ENCODE results near the gene EIF4A2. TPM values are rescaled to one million over a fixed set of nuclear protein-coding genes. Genes with fewer than 3 reads are reported as not detected.

Gene EIF4A2
- total and polyA plus RNA-seq, 2 donors: 528 to 727 TPM

Small RNA genes within 50 kb of the gene (small RNA-seq; reads per million reads assigned to genes)
- not detected for gene RF00092
- not detected for gene RNU6-1105P
- gene SNORA4: not detected
- not detected for gene SNORA63
- gene SNORA81: not detected
- not detected for gene SNORD2

Other genes starting within 250 kb of the EIF4A2 start
- 2.7 TPM for gene CRYGS, start 239.2 kb upstream of the EIF4A2 start, total RNA-seq
- gene CRYGS, start 239.2 kb upstream of the EIF4A2 start, polyA plus RNA-seq: 1.3 TPM
- gene TBCCD1, start 216.2 kb upstream of the EIF4A2 start, total RNA-seq: 20.6 TPM
- 7.3 TPM for gene TBCCD1, start 216.2 kb upstream of the EIF4A2 start, polyA plus RNA-seq
- 38.9 TPM for gene DNAJB11, start 212.9 kb upstream of the EIF4A2 start, total RNA-seq
- 37.1 TPM for gene DNAJB11, start 212.9 kb upstream of the EIF4A2 start, polyA plus RNA-seq
- gene AHSG, start 170.5 kb upstream of the EIF4A2 start, total RNA-seq: 0.26 TPM
- 0.71 TPM for gene AHSG, start 170.5 kb upstream of the EIF4A2 start, polyA plus RNA-seq
- not detected for gene FETUB, start 143.2 kb upstream of the EIF4A2 start, total RNA-seq
- gene FETUB, start 143.2 kb upstream of the EIF4A2 start, polyA plus RNA-seq: not detected
- gene HRG, start 117.6 kb upstream of the EIF4A2 start, total RNA-seq: not detected
- 0.46 TPM for gene HRG, start 117.6 kb upstream of the EIF4A2 start, polyA plus RNA-seq
- gene KNG1, start 66.2 kb upstream of the EIF4A2 start, total RNA-seq: not detected
- gene KNG1, start 66.2 kb upstream of the EIF4A2 start, polyA plus RNA-seq: 0.37 TPM
- gene RFC4, start 22.9 kb downstream of the EIF4A2 start, total RNA-seq: 27.1 TPM
- gene RFC4, start 22.9 kb downstream of the EIF4A2 start, polyA plus RNA-seq: 16.7 TPM
- 1.4 TPM for gene ADIPOQ, start 59.1 kb downstream of the EIF4A2 start, total RNA-seq
- gene ADIPOQ, start 59.1 kb downstream of the EIF4A2 start, polyA plus RNA-seq: 18.7 TPM
- gene ST6GAL1, start 146.9 kb downstream of the EIF4A2 start, total RNA-seq: 27.1 TPM
- gene ST6GAL1, start 146.9 kb downstream of the EIF4A2 start, polyA plus RNA-seq: 19.9 TPM

Data from urinary bladder (tissue), 2 donors.